22Rv1 (cell line): Measurements from ENCODE around the gene DPH2.

Experiments
- ZFX ChIP-seq: fragments of 450-650 bp; IDR thresholded peaks from 2 replicates; pipeline ENCODE4 v1.6.1; 2017; ENCODE audit warnings: antibody characterized with exemption, borderline replicate concordance
- TF ChIP-seq, protein P1 (sequence below): fragments of 450-650 bp; IDR thresholded peaks from 2 replicates; pipeline ENCODE4 v1.5.1; 2017; ENCODE audit warnings: mild to moderate bottlenecking

DNA sequence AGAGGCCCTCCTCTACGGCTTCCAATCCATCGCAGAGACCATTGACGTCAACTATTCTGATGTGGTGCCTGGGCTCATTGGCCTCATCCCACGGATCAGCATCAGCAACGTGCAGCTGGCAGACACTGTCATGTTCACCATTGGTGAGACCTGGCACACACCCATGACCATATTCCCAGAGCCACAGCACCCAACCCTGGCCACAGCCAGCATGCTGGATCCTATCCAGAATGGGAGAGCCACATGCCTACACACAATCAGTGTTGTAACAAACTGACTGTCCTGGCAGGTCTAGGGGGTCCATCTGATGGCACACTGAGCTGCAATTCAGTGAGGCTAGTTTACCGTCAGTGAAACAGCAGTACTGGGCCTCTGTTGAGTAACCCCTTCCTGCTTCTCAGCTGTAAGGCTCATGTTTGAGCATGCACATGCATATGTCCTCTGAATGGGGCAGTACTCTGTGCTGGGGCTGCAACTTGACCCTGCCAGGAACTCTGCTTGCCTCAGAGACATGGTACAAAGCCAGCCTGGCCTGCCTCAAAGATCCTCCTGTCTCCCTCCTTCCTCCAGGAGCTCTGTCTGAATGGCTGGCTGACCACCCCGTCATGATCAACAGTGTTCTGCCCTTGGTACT, 12.3 kb upstream of the DPH2 start:
- TF ChIP-seq, protein P1, sequence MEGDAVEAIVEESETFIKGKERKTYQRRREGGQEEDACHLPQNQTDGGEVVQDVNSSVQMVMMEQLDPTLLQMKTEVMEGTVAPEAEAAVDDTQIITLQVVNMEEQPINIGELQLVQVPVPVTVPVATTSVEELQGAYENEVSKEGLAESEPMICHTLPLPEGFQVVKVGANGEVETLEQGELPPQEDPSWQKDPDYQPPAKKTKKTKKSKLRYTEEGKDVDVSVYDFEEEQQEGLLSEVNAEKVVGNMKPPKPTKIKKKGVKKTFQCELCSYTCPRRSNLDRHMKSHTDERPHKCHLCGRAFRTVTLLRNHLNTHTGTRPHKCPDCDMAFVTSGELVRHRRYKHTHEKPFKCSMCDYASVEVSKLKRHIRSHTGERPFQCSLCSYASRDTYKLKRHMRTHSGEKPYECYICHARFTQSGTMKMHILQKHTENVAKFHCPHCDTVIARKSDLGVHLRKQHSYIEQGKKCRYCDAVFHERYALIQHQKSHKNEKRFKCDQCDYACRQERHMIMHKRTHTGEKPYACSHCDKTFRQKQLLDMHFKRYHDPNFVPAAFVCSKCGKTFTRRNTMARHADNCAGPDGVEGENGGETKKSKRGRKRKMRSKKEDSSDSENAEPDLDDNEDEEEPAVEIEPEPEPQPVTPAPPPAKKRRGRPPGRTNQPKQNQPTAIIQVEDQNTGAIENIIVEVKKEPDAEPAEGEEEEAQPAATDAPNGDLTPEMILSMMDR, result no peak
- no peak for TF ChIP-seq ZFX
